ENCODE results near the gene CHAF1A.

The CHAF1A gene

GRCh38 chr19:4372165-4373012, 30.1 kb upstream of the CHAF1A start:
- H3K4me1 Mint-ChIP-seq (ENCODE audit: low read depth), result peaks cover 85% of the 10 kb centered on the region
- H3K4me3 Mint-ChIP-seq, result no peak overlapping the region
- H3K9me3 Mint-ChIP-seq, result no peaks in the 10 kb centered on the region
- no peaks in the 10 kb centered on the region for H3K27me3 Mint-ChIP-seq
- peaks cover 5% of the 10 kb centered on the region for H3K36me3 Mint-ChIP-seq (ENCODE audit: low read depth)
- no peak overlapping the region for H3K27ac Mint-ChIP-seq

- no peak overlapping the region for H3K4me3 Mint-ChIP-seq
- H3K4me1 Mint-ChIP-seq (ENCODE audit: low read depth), result peaks cover 81% of the 10 kb centered on the region
- no peaks in the 10 kb centered on the region for H3K27me3 Mint-ChIP-seq
- no peaks in the 10 kb centered on the region for H3K9me3 Mint-ChIP-seq
- H3K36me3 Mint-ChIP-seq (ENCODE audit: low read depth), result peaks cover 5% of the 10 kb centered on the region
- no peak overlapping the region for H3K27ac Mint-ChIP-seq
Measured at GRCh38 chr19:4373013-4373367, 29.4 kb upstream of the CHAF1A start.

GRCh38 chr19:4373601-4374497, 28.6 kb upstream of the CHAF1A start:
- Mint-ChIP-seq H3K27ac (no peak overlapping the region), H3K27me3 (no peaks in the 10 kb centered on the region), H3K4me3 (no peak overlapping the region), H3K9me3 (no peaks in the 10 kb centered on the region), H3K36me3 (ENCODE audit: low read depth) (peaks cover 5% of the 10 kb centered on the region), H3K4me1 (ENCODE audit: low read depth) (peaks cover 77% of the 10 kb centered on the region)

GRCh38 chr19:4374498-4375163, 27.8 kb upstream of the CHAF1A start:
- no peaks in the 10 kb centered on the region for H3K27me3 Mint-ChIP-seq
- no peak overlapping the region for H3K27ac Mint-ChIP-seq
- peaks cover 5% of the 10 kb centered on the region for H3K36me3 Mint-ChIP-seq (ENCODE audit: low read depth)
- H3K9me3 Mint-ChIP-seq, result no peaks in the 10 kb centered on the region
- no peak overlapping the region for H3K4me3 Mint-ChIP-seq
- H3K4me1 Mint-ChIP-seq (ENCODE audit: low read depth), result peaks cover 79% of the 10 kb centered on the region

- peaks cover 79% of the 10 kb centered on the region for H3K4me1 Mint-ChIP-seq (ENCODE audit: low read depth)
- H3K27ac Mint-ChIP-seq, result peak overlapping the region; percentile 65
- peak overlapping the region; percentile 30 for H3K4me3 Mint-ChIP-seq
Measured at GRCh38 chr19:4375164-4376027, 27.0 kb upstream of the CHAF1A start.

GRCh38 chr19:4376028-4376670, 26.3 kb upstream of the CHAF1A start:
- Mint-ChIP-seq H3K4me1 (ENCODE audit: low read depth) (peaks cover 75% of the 10 kb centered on the region), H3K4me3 (peak overlapping the region; percentile 30), H3K27me3 (no peaks in the 10 kb centered on the region), H3K9me3 (no peaks in the 10 kb centered on the region), H3K27ac (peak overlapping the region; percentile 65), H3K36me3 (ENCODE audit: low read depth) (peaks cover 2% of the 10 kb centered on the region)

More at GRCh38 chr19:4375164-4376027, 27.0 kb upstream of the CHAF1A start:
- H3K27me3 Mint-ChIP-seq, result no peaks in the 10 kb centered on the region
- H3K36me3 Mint-ChIP-seq (ENCODE audit: low read depth), result peaks cover 5% of the 10 kb centered on the region
- no peaks in the 10 kb centered on the region for H3K9me3 Mint-ChIP-seq

- Mint-ChIP-seq H3K36me3 (ENCODE audit: low read depth) (no peaks in the 10 kb centered on the region), H3K27ac (no peak overlapping the region), H3K27me3 (no peaks in the 10 kb centered on the region), H3K4me1 (ENCODE audit: low read depth) (peaks cover 73% of the 10 kb centered on the region), H3K4me3 (no peak overlapping the region), H3K9me3 (no peaks in the 10 kb centered on the region)
Measured at GRCh38 chr19:4376671-4376990, 25.8 kb upstream of the CHAF1A start.

GRCh38 chr19:4376991-4377781, 25.3 kb upstream of the CHAF1A start:
- peaks cover 72% of the 10 kb centered on the region for H3K4me1 Mint-ChIP-seq (ENCODE audit: low read depth)
- no peak overlapping the region for H3K27ac Mint-ChIP-seq
- no peaks in the 10 kb centered on the region for H3K9me3 Mint-ChIP-seq
- no peaks in the 10 kb centered on the region for H3K27me3 Mint-ChIP-seq
- no peaks in the 10 kb centered on the region for H3K36me3 Mint-ChIP-seq (ENCODE audit: low read depth)
- no peak overlapping the region for H3K4me3 Mint-ChIP-seq

GRCh38 chr19:4378886-4379285, 23.6 kb upstream of the CHAF1A start:
- Mint-ChIP-seq H3K27me3 (no peaks in the 10 kb centered on the region), H3K36me3 (ENCODE audit: low read depth) (no peaks in the 10 kb centered on the region), H3K4me3 (peak overlapping the region; percentile 76), H3K9me3 (no peaks in the 10 kb centered on the region), H3K4me1 (ENCODE audit: low read depth) (peaks cover 66% of the 10 kb centered on the region), H3K27ac (peak overlapping the region; percentile 94)

- Mint-ChIP-seq H3K4me3 (peak overlapping the region; percentile 76), H3K27ac (peak overlapping the region; percentile 94), H3K36me3 (ENCODE audit: low read depth) (no peaks in the 10 kb centered on the region), H3K9me3 (no peaks in the 10 kb centered on the region), H3K27me3 (no peaks in the 10 kb centered on the region), H3K4me1 (ENCODE audit: low read depth) (peaks cover 59% of the 10 kb centered on the region)
Measured at GRCh38 chr19:4379383-4380253, 22.8 kb upstream of the CHAF1A start.

- Mint-ChIP-seq H3K4me1 (ENCODE audit: low read depth) (peaks cover 54% of the 10 kb centered on the region), H3K36me3 (ENCODE audit: low read depth) (no peaks in the 10 kb centered on the region), H3K27ac (peak overlapping the region; percentile 94), H3K9me3 (no peaks in the 10 kb centered on the region), H3K27me3 (no peaks in the 10 kb centered on the region), H3K4me3 (peak overlapping the region; percentile 76)
Measured at GRCh38 chr19:4380254-4380727, 22.1 kb upstream of the CHAF1A start.

GRCh38 chr19:4385291-4386040, 17.0 kb upstream of the CHAF1A start:
- Mint-ChIP-seq H3K36me3 (ENCODE audit: low read depth) (no peaks in the 10 kb centered on the region), H3K4me1 (ENCODE audit: low read depth) (peaks cover 21% of the 10 kb centered on the region), H3K27me3 (no peaks in the 10 kb centered on the region)

More at GRCh38 chr19:4385291-4386040, 17.0 kb upstream of the CHAF1A start:
- Mint-ChIP-seq H3K4me3 (no peak overlapping the region), H3K9me3 (no peaks in the 10 kb centered on the region), H3K27ac (no peak overlapping the region)

Data from stimulated activated naive CD8-positive, alpha-beta T cell treated with anti-CD3 and anti-CD28 coated beads, Interleukin-15, Interleukin-2, amounts not matched to agents 100 ng/mL and 50 ng/mL, for 24 hours (primary cell).